GM23248 (cell line): Measurements from ENCODE around the gene SLC46A2. TPM values are rescaled to one million over a fixed set of nuclear protein-coding genes. Genes with fewer than 3 reads are reported as not detected.

ENCODE experiments used
- DNase-seq: peaks from one replicate; pipeline ENCODE4 v3.0.0-alpha.2; 2015
- H2AFZ ChIP-seq: fragments of 200-600 bp; sonication (generic); 2 replicates; pipeline ENCODE4 v1.6.1; 2016; ENCODE audit warnings: antibody characterized with exemption
- H3F3A ChIP-seq: fragments of 200-600 bp; sonication (generic); 2 replicates; pipeline ENCODE4 v1.6.1; 2016; ENCODE audit warnings: mild to moderate bottlenecking, antibody characterized with exemption, mixed run types; ENCODE audit not compliant: insufficient read depth
- H3K27ac ChIP-seq: fragments of 200-600 bp; sonication (generic); 2 replicates; pipeline ENCODE4 v1.5.1; 2016; ENCODE audit warnings: mild to moderate bottlenecking
- H3K27me3 ChIP-seq: fragments of 200-600 bp; sonication (generic); replicated peaks from 2 replicates; pipeline ENCODE4 v1.6.1; 2016; ENCODE audit warnings: mild to moderate bottlenecking; ENCODE audit not compliant: insufficient read depth
- H3K36me3 ChIP-seq: fragments of 200-600 bp; sonication (generic); 2 replicates; pipeline ENCODE4 v1.6.1; 2016; ENCODE audit warnings: low read depth, mild to moderate bottlenecking
- H3K4me1 ChIP-seq: fragments of 200-600 bp; sonication (generic); 2 replicates; pipeline ENCODE4 v1.6.1; 2016; ENCODE audit warnings: mild to moderate bottlenecking; ENCODE audit not compliant: insufficient read depth
- H3K4me2 ChIP-seq: fragments of 200-600 bp; sonication (generic); one replicate; pipeline ENCODE4 v1.6.1; 2016; ENCODE audit warnings: mild to moderate bottlenecking; ENCODE audit not compliant: unreplicated experiment
- H3K4me3 ChIP-seq: fragments of 200-600 bp; sonication (generic); 2 replicates; pipeline ENCODE4 v1.5.1; 2016; ENCODE audit warnings: mild to moderate bottlenecking
- H3K79me2 ChIP-seq: fragments of 200-600 bp; sonication (generic); 2 replicates; pipeline ENCODE4 v1.6.1; 2016; ENCODE audit warnings: mild to moderate bottlenecking; ENCODE audit not compliant: insufficient read depth
- H3K9ac ChIP-seq: fragments of 200-600 bp; sonication (generic); 2 replicates; pipeline ENCODE4 v1.6.1; 2016; ENCODE audit warnings: mild to moderate bottlenecking
- H3K9me2 ChIP-seq: fragments of 200-600 bp; sonication (generic); 2 replicates; pipeline ENCODE4 v1.6.1; 2016; ENCODE audit warnings: mixed run types, mild to moderate bottlenecking, moderate library complexity; ENCODE audit not compliant: insufficient read depth
- H3K9me3 ChIP-seq: fragments of 200-600 bp; sonication (generic); one replicate; pipeline ENCODE4 v1.6.1; 2017; ENCODE audit warnings: low read depth
- H4K20me1 ChIP-seq: fragments of 200-600 bp; sonication (generic); 2 replicates; pipeline ENCODE4 v1.6.0; 2016; ENCODE audit not compliant: insufficient read depth
- EZH2 ChIP-seq: fragments of 200-600 bp; sonication (generic); IDR thresholded peaks from 2 replicates; pipeline ENCODE4 v1.6.1; 2018; ENCODE audit warnings: antibody characterized with exemption, mild to moderate bottlenecking; ENCODE audit not compliant: insufficient read depth, poor library complexity, severe bottlenecking
- EZH2phosphoT487 ChIP-seq: fragments of 200-600 bp; sonication (generic); IDR thresholded peaks from 2 replicates; pipeline ENCODE4 v1.6.1; 2018; ENCODE audit warnings: antibody characterized with exemption, moderate library complexity, mild to moderate bottlenecking, low read depth; ENCODE audit not compliant: insufficient read depth
- WGBS, 2 experiments: methylation state at CpG; one replicate each; pipeline ENCODE4 v1.1.6; 2015 to 2017; ENCODE audit warnings: low lambda C conversion rate in 2 of 2, low coverage in 1 of 2; ENCODE audit errors: missing lambda C conversion rate in 2 of 2; 5-methylcytosine and 5-hydroxymethylcytosine counted together
- in situ Hi-C: fragments of 300-500 bp; cut with MboI; formaldehyde crosslinking; loops from 2 replicates; pipeline ENCODE4 v1.15.0; 2020
- polyA plus RNA-seq: library from polyadenylated mRNA; unstranded; fragments of >200 nt; fragmentation: Nextera tagmentation; extraction: Ambion mirVana; gene quantifications from 2 replicates; pipeline ENCODE4 v1.2.1, GENCODE V29; 2016
- total RNA-seq: library from RNA; depleted of rRNA; stranded (reverse); fragments of >200 nt; shearing (Covaris generic); gene quantifications from 2 replicates; pipeline ENCODE4 v1.2.3, GENCODE V29; 2014

SLC46A2 gene
- total and polyA plus RNA-seq, 2 experiments from 2014 or later = not detected

DNA sequence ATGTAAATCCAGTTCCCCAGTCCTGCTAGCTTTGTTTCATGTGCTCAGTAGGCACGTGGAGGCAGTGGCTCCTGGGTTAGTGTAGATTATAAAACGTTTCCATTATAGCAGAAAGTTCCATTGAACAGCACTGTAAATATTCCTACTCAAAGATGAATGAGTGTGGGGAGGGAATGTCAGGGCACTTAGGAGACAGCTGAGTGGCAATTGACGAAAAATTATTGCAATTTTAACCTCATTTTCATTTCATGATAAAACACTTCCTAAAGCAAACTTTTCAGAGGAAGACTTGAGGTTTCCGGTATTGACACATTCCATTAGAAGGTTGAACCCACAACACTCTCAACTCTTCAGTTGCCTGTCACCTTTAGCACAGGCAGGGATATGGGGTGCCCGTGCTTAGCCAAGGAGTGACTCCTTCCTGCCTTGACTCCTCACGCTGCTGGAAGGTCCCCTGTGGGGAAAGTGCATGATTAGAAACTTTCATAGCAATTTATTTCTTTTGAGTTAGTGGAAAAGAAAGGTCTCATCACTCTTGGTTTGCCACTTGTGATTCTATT, 41.2 kb downstream of the SLC46A2 start:
- Histone ChIP-seq H3K9me2 (no peaks in the 10 kb centered on the region), H3K79me2 (peaks cover 10% of the 10 kb centered on the region), H3K4me2 (no peak overlapping the region), H4K20me1 (no peaks in the 10 kb centered on the region), H3K27ac (no peak overlapping the region), H3K9me3 (no peaks in the 10 kb centered on the region), H3F3A (peaks cover 13% of the 10 kb centered on the region; the same call in 1 of the 2 replicates), H3K27me3 (no peaks in the 10 kb centered on the region), H2AFZ (no peak overlapping the region), H3K4me1 (peaks cover 28% of the 10 kb centered on the region), H3K4me3 (no peak overlapping the region), H3K9ac (no peak overlapping the region), H3K36me3 (peaks cover 4% of the 10 kb centered on the region; the same call in 1 of the 2 replicates)
- 88 to 90% methylated on average over 6 of the region's 6 CpGs for WGBS, 2 experiments
- DNase-seq = no peak
- in situ Hi-C loops = no loop called here
- no peak for TF ChIP-seq EZH2phosphoT487
- TF ChIP-seq EZH2 = no peak

DNA sequence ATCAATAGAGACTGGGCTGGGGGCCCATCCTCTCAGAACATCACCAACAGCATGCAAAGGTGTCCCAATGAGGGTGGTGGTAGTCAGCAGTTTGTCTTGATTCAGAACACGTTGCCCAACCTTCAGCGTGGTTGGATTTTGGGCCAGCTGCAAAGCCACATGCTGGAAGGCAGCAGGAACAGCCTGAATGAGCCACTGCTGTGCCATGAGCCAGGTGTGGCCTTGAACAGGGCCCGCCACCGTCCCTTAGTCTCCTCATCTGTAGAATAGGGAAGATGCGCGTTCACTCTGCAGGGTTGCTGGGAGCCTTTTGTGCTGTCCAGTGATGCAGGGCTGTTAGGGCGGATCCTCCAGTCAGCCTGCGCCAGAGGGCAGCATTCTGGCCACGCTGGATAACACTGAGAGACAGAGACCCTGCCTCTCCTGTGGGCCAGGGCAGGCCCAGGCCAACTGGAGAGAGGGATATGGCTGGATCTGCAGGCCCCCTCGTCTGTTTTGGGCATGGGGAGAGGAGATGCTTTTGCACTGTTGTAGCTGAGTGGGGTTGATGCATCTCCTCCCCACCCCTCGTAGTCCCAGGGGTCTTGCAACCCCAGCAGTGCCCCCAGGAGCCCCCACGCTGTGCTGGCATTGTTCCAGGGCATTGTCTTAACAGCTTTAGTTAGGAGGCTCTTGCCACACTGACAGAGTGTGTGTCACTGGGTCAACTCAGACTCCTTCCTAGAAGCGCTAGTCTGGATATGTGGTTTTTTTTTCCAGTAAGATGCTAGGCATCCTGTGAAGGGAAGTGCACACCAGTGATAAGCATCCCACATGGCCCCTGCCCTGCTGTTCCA, 42.1 kb downstream of the SLC46A2 start:
- H4K20me1 ChIP-seq = no peaks in the 10 kb centered on the region
- no peak for DNase-seq
- H2AFZ ChIP-seq = no peak overlapping the region
- peaks cover 28% of the 10 kb centered on the region for H3K4me1 ChIP-seq
- no peaks in the 10 kb centered on the region for H3K27me3 ChIP-seq
- H3K4me2 ChIP-seq = no peak overlapping the region
- H3K4me3 ChIP-seq = no peak overlapping the region
- TF ChIP-seq EZH2phosphoT487 = no peak
- TF ChIP-seq EZH2 = no peak
- H3K27ac ChIP-seq = no peak overlapping the region
- 85% methylated on average over 11 to 13 of the region's 13 CpGs for WGBS, 2 experiments
- H3F3A ChIP-seq = peaks cover 21% of the 10 kb centered on the region
- no peak overlapping the region for H3K9ac ChIP-seq
- 0 out of 2 replicates have a peak, but pooled peaks cover 2% of the 10 kb centered on the region for H3K36me3 ChIP-seq
- no peaks in the 10 kb centered on the region for H3K9me2 ChIP-seq
- H3K79me2 ChIP-seq = peaks cover 10% of the 10 kb centered on the region
- in situ Hi-C loops = no loop called here
- H3K9me3 ChIP-seq = no peaks in the 10 kb centered on the region

DNA sequence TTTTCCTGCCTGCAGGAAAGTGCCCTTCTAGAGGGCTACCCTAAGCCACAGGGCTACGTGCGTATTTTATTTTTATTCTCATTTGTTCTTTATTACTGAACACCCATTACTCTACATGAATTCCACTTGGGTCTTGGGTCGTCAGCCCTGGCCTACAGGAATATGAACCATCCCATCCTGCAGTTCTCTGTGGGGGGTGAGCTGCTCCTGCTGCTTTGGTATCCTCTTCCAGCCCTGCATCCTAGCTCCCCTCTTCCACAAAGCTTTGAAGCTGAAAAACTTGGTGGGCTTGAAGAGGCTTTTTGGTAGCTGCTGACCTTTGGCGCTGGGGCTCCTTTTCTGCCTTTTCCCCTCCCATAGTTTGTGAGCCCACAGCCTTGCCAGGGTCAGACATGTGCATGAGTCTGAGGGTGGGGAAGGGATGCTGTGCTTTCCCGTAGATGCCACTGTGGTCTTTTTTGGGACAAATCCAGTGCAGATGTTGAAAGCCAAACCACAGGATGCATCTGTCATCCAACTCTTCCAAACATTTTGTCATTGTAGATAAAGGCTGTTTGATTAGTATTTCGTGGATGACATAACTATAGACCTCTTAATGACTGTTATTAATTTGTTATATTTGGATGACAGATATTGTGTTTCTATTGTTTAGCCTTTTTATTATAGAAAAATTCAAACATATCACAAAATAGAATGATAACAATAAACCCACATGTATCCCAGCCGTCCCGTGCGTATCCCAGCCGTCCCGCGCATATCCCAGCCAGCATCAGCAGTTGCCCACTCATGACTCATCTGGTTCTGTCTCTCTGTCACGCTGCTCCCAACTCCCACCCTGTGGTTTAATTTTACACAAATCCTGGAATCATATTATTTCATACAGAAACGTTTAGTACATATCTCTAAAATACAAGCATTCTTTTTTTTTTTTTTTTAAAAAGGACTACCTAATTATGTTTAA, 43.9 kb downstream of the SLC46A2 start:
- Histone ChIP-seq H3K27ac (no peak overlapping the region), H3K4me3 (0 out of 2 replicates have a peak overlapping the region, but pooled peaks have one; percentile 10), H3K9me3 (no peaks in the 10 kb centered on the region), H3K27me3 (no peaks in the 10 kb centered on the region), H3K9me2 (no peaks in the 10 kb centered on the region), H3K36me3 (no peaks in the 10 kb centered on the region), H3K9ac (peak overlapping the region; percentile 2; the same call in 1 of the 2 replicates), H3K79me2 (peaks cover 10% of the 10 kb centered on the region), H3K4me1 (peaks cover 28% of the 10 kb centered on the region), H4K20me1 (no peaks in the 10 kb centered on the region), H2AFZ (no peak overlapping the region), H3K4me2 (peak overlapping the region; percentile 23), H3F3A (peaks cover 24% of the 10 kb centered on the region)
- DNase-seq = peak; percentile 76
- WGBS, 2 experiments = 27 to 32% methylated on average over 14 of the region's 14 CpGs
- TF ChIP-seq EZH2 (no peak), EZH2phosphoT487 (no peak)
- in situ Hi-C loops = no loop called here
